ENCODE measurements around the gene ADO. TPM values are rescaled to one million over a fixed set of nuclear protein-coding genes. Genes with fewer than 3 reads are reported as not detected.

The ADO gene
- total and polyA plus RNA-seq, 2 donors (not counting 3 experiments of a cell fraction or from before 2014, with no cell fraction given), result 6.5 to 14.5 TPM

DNA sequence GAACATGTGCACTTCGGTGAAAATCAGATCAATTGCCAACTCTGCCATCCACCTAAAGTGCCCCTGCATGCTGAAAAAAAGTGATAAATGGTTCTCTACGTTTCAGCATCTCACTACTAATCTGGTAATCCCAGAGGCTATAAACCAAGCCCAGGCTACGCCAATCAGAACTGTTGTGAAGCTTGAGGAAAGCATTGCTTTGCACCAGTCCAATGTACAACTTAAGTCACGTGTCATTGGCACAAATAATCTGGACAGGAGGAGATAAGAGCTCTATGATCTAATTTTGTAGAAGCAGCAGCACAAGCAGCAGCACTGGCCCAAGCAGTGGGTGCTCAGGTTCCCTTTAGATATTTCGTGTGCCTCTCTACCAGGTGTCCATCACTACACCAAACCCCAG lies 16.1 kb downstream of the ADO start:
- H3K36me3 ChIP-seq (ENCODE audit: control insufficient read depth in 2 of 2, extremely low read depth in 1 of 2, insufficient read depth in 2 of 2, low read length in 2 of 2), result no peaks in the 10 kb centered on the region
- intact Hi-C loops (cut with micrococcal nuclease) (no loop called here), dilution Hi-C loops (cut with MboI; ENCODE audit: extremely low pct_ligation_motif_present, low sequenced_read_pairs) (no loop called here)
- no peaks in the 10 kb centered on the region for H3K9me1 ChIP-seq (replicated peaks; ENCODE audit: control insufficient read depth, extremely low read depth, insufficient read depth, low read length)
- no peak overlapping the region for H3K9ac ChIP-seq (replicated peaks; ENCODE audit: extremely low read depth, insufficient read depth, low read length)
- H3K4me1 ChIP-seq (ENCODE audit: control insufficient read depth, extremely low read depth, insufficient read depth, low read length), result peaks cover 23% of the 10 kb centered on the region
- no peaks in the 10 kb centered on the region for H4K20me1 ChIP-seq (replicated peaks; ENCODE audit: control insufficient read depth, extremely low read depth, insufficient read depth, low read length)
- DNase-seq (ENCODE audit: low read depth, low spot score) (no peak), FAIRE-seq (no peak)
- no peak overlapping the region for H3K4me3 ChIP-seq (replicated peaks in 1 of 3; ENCODE audit: insufficient read depth in 1 of 3, low read depth in 1 of 3, low read length in 3 of 3)
- no peaks in the 10 kb centered on the region for H3K9me3 ChIP-seq (replicated peaks; ENCODE audit: control insufficient read depth, insufficient read depth, low read length)
- H2AFZ ChIP-seq (ENCODE audit: low read depth, low read length), result no peak overlapping the region
- no TSS peak for BruUV-seq (replicated peaks)
- H3K27me3 ChIP-seq (ENCODE audit: control insufficient read depth in 2 of 2, insufficient read depth in 2 of 2, low read length in 2 of 2), result peaks cover 37 to 46% of the 10 kb centered on the region in 2 experiments
- TF ChIP-seq FOS (IDR thresholded peaks at IDR 0.05; ENCODE audit: borderline replicate concordance, insufficient read depth, low read length), result no peak
- TF ChIP-seq JUN (IDR thresholded peaks at IDR 0.05; ENCODE audit: borderline replicate concordance, insufficient read depth, insufficient read length, low read depth), result no peak
- no peak for TF ChIP-seq POLR2A (IDR thresholded peaks at IDR 0.05; ENCODE audit: low read depth, low read length)
- TF ChIP-seq POLR2AphosphoS5 (IDR thresholded peaks at IDR 0.05; ENCODE audit: insufficient read depth, low read depth, low read length), result no peak
- TF ChIP-seq GATA2 (IDR thresholded peaks at IDR 0.05; ENCODE audit: insufficient read depth, insufficient read length, low read depth, low read length), result no peak
- no peak for TF ChIP-seq EZH2 (IDR thresholded peaks at IDR 0.05; ENCODE audit: borderline replicate concordance, low read depth, low read length, severe bottlenecking)
- TF ChIP-seq, protein P1, sequence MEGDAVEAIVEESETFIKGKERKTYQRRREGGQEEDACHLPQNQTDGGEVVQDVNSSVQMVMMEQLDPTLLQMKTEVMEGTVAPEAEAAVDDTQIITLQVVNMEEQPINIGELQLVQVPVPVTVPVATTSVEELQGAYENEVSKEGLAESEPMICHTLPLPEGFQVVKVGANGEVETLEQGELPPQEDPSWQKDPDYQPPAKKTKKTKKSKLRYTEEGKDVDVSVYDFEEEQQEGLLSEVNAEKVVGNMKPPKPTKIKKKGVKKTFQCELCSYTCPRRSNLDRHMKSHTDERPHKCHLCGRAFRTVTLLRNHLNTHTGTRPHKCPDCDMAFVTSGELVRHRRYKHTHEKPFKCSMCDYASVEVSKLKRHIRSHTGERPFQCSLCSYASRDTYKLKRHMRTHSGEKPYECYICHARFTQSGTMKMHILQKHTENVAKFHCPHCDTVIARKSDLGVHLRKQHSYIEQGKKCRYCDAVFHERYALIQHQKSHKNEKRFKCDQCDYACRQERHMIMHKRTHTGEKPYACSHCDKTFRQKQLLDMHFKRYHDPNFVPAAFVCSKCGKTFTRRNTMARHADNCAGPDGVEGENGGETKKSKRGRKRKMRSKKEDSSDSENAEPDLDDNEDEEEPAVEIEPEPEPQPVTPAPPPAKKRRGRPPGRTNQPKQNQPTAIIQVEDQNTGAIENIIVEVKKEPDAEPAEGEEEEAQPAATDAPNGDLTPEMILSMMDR (IDR thresholded peaks at IDR 0.05; ENCODE audit: extremely low read depth in 1 of 2, insufficient read depth in 1 of 2, low read depth in 1 of 2, low read length in 2 of 2), result no peak
- TF ChIP-seq MYC (IDR thresholded peaks at IDR 0.05; ENCODE audit: low read depth, low read length), result no peak
- TF ChIP-seq, protein P2, sequence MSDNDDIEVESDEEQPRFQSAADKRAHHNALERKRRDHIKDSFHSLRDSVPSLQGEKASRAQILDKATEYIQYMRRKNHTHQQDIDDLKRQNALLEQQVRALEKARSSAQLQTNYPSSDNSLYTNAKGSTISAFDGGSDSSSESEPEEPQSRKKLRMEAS (IDR thresholded peaks at IDR 0.05; ENCODE audit: insufficient read depth, insufficient read length), result no peak
- H3K27ac ChIP-seq (ENCODE audit: insufficient read depth, low read depth, low read length), result no peak overlapping the region
- ChIA-PET CTCF (interaction anchor here (9.9 kb wide), 1 partner anchor 211 kb away, joined by 232 read pairs; no protein-coding TSS in a partner anchor), POLR2A (no interaction called here)
- no peaks in the 10 kb centered on the region for H3K79me2 ChIP-seq (ENCODE audit: control insufficient read depth, insufficient read depth, low read length)
- no peak overlapping the region for H3K4me2 ChIP-seq (ENCODE audit: insufficient read depth, low read length)
